Measurements from ENCODE around the gene CFAP54. TPM values are rescaled to one million over a fixed set of nuclear protein-coding genes. Genes with fewer than 3 reads are reported as not detected.

The CFAP54 gene
- total and polyA plus RNA-seq, 2 of the 4 experiments (the other 2 are of a cell fraction) = 0.18 to 0.41 TPM

DNA sequence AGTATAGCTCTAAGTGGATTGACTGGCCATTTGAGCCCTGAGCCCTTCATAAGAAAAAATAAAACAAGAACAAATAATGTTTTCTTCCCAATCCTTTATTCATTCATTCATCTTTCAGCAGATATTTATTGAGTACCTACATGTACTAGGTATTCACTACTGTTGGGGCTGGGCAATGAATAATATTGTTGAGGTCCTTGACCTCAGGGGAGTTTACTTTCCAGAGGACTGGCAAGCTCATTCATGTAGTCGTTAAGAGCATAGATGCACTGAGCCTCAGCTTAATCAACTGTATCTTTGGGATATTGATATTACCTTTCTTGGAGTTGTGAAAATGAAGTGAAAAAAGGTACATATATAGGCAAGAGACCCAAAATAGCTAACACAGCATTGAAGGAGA lies 7.6 kb downstream of the CFAP54 start:
- H3K27me3 ChIP-seq (ENCODE audit: control insufficient read depth, insufficient read depth, low read length) = no peaks in the 10 kb centered on the region
- H4K91ac ChIP-seq (ENCODE audit: insufficient read depth, low read depth, low read length) = no peak overlapping the region
- no peak overlapping the region for H2BK120ac ChIP-seq (ENCODE audit: low read depth, low read length)
- no peak overlapping the region for H3K4me2 ChIP-seq (ENCODE audit: low read depth, low read length)
- peaks cover 6% of the 10 kb centered on the region for H3K4me1 ChIP-seq (ENCODE audit: control insufficient read depth, insufficient read depth, low read length)
- in situ Hi-C loops (cut with MboI; ENCODE audit: low sequenced_read_pairs) = no loop called here
- no peak overlapping the region for H3K9ac ChIP-seq (ENCODE audit: low read depth, low read length)
- WGBS, 2 experiments (ENCODE audit: extremely low coverage in 2 of 2, insufficient read length in 1 of 2) = no CpG with 5 or more reads among the region's 1 CpG
- H4K5ac ChIP-seq (ENCODE audit: low read depth, low read length) = no peak overlapping the region
- no peak overlapping the region for H2BK20ac ChIP-seq (ENCODE audit: low read depth, low read length)
- no peaks in the 10 kb centered on the region for H3K79me1 ChIP-seq (ENCODE audit: low read depth in 1 of 2, low read length in 2 of 2)
- no peak overlapping the region for H3K18ac ChIP-seq (ENCODE audit: low read depth, low read length)
- no peaks in the 10 kb centered on the region for H3K9me3 ChIP-seq (ENCODE audit: control insufficient read depth, insufficient read depth, low read length)
- H4K20me1 ChIP-seq (ENCODE audit: insufficient read depth, low read length) = no peaks in the 10 kb centered on the region
- no peak overlapping the region for H2AK5ac ChIP-seq (ENCODE audit: low read depth, low read length)
- CTCF ChIA-PET = interaction anchor here (1.2 kb wide), 1 partner anchor 277 kb away, joined by 4 read pairs; no protein-coding TSS in a partner anchor
- DNase-seq (no peak), ATAC-seq (ENCODE audit: low read depth) (no peak)
- no peak overlapping the region for H2AFZ ChIP-seq (replicated peaks; ENCODE audit: low read length, poor library complexity)
- no peak overlapping the region for H3K56ac ChIP-seq (ENCODE audit: extremely low read depth, insufficient read depth, low read length)
- POLR2A ChIA-PET (ENCODE audit: unreplicated experiment) = no interaction called here
- intact Hi-C loops (cut with micrococcal nuclease) = loop anchor here (10.0 kb wide), 1 partner anchor 202 kb away; no protein-coding TSS in a partner anchor
- no peaks in the 10 kb centered on the region for H3K36me3 ChIP-seq (ENCODE audit: control insufficient read depth, insufficient read depth, low read length)
- H3K23ac ChIP-seq (ENCODE audit: low read depth, low read length) = no peak overlapping the region
- H3K4ac ChIP-seq (ENCODE audit: low read depth, low read length) = no peak overlapping the region
- H2AK9ac ChIP-seq (replicated peaks; ENCODE audit: low read depth, low read length, poor library complexity) = no peak overlapping the region
- no peak overlapping the region for H3K27ac ChIP-seq (ENCODE audit: insufficient read depth, low read length)
- peaks cover 6% of the 10 kb centered on the region; the same call in 1 of the 2 replicates for H3K9me1 ChIP-seq (ENCODE audit: insufficient read depth, low read length)
- no peak overlapping the region for H4K8ac ChIP-seq (ENCODE audit: low read depth in 2 of 2, low read length in 2 of 2)
- no peak overlapping the region for H3K14ac ChIP-seq (replicated peaks; ENCODE audit: low read depth, low read length)
- H2BK15ac ChIP-seq (ENCODE audit: low read depth, low read length) = no peak overlapping the region
- no peak for TF ChIP-seq RFX5 (IDR thresholded peaks at IDR 0.05; ENCODE audit: low read depth, low read length)
- no peak for TF ChIP-seq MXI1 (IDR thresholded peaks at IDR 0.05; ENCODE audit: borderline replicate concordance, low read depth, low read length)
- TF ChIP-seq, protein P1, sequence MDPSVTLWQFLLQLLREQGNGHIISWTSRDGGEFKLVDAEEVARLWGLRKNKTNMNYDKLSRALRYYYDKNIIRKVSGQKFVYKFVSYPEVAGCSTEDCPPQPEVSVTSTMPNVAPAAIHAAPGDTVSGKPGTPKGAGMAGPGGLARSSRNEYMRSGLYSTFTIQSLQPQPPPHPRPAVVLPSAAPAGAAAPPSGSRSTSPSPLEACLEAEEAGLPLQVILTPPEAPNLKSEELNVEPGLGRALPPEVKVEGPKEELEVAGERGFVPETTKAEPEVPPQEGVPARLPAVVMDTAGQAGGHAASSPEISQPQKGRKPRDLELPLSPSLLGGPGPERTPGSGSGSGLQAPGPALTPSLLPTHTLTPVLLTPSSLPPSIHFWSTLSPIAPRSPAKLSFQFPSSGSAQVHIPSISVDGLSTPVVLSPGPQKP (IDR thresholded peaks at IDR 0.05; ENCODE audit: borderline replicate concordance, low read depth, low read length) = no peak
- no peak for TF ChIP-seq CHD1 (IDR thresholded peaks at IDR 0.05; ENCODE audit: low read depth, low read length)
- TF ChIP-seq MAFK (IDR thresholded peaks at IDR 0.05; ENCODE audit: low read depth, low read length) = no peak
- TF ChIP-seq FOS (IDR thresholded peaks at IDR 0.05; ENCODE audit: low read depth, low read length) = no peak
- no peak for TF ChIP-seq SMC3 (IDR thresholded peaks at IDR 0.05; ENCODE audit: low read depth, low read length)
- no peak for TF ChIP-seq BHLHE40 (IDR thresholded peaks at IDR 0.05; ENCODE audit: low read depth, low read length)
- no peak for TF ChIP-seq RAD21 (IDR thresholded peaks at IDR 0.05; ENCODE audit: low read length)
- no peak for TF ChIP-seq POLR2A (IDR thresholded peaks at IDR 0.05; ENCODE audit: low read depth, low read length)
- TF ChIP-seq MAZ (IDR thresholded peaks at IDR 0.05; ENCODE audit: borderline replicate concordance, low read depth, low read length) = no peak
- BruUV-seq (replicated peaks) = no TSS peak
- no peak overlapping the region for H2BK5ac ChIP-seq (ENCODE audit: low read depth, low read length, poor library complexity, severe bottlenecking)
- no peak overlapping the region for H3K4me3 ChIP-seq (ENCODE audit: insufficient read depth, low read depth, low read length)
- dilution Hi-C loops (cut with HindIII; ENCODE audit: low sequenced_read_pairs, unreplicated experiment) = no loop called here

Measured in IMR-90 (cell line).